ENCODE measurements around the gene PRDM1. TPM values are rescaled to one million over a fixed set of nuclear protein-coding genes. Genes with fewer than 3 reads are reported as not detected.

PRDM1 gene
- total and polyA plus RNA-seq, 10 donors, result 2.2 to 63.7 (median 42.3) TPM

- Histone ChIP-seq H3K36me3 (no peaks in the 10 kb centered on the region), H3K4me1 (no peaks in the 10 kb centered on the region), H3K9me3 (no peaks in the 10 kb centered on the region), H3K27ac (no peak overlapping the region), H3K27me3 (replicated peaks in 1 of 7) (no peaks in the 10 kb centered on the region), H3K4me3 (no peak overlapping the region)
- 50 to 63% (median 55%) methylated on average over 8 of the region's 8 CpGs for WGBS, 5 donors
- TF ChIP-seq CTCF (IDR thresholded peaks at IDR 0.05 in 8 of 11, conservative IDR thresholded peaks at IDR 0.05 in 3 of 11) (no peak), POLR2A (IDR thresholded peaks at IDR 0.05) (no peak), POLR2AphosphoS5 (IDR thresholded peaks at IDR 0.05) (no peak)
- DNase-seq, result no peak
- intact Hi-C loops (cut with DNase I; ENCODE audit: low total_unique reads), result no loop called here
Observed at GRCh38 chr6:106069478-106069877, 16.7 kb upstream of the PRDM1 start.

DNA sequence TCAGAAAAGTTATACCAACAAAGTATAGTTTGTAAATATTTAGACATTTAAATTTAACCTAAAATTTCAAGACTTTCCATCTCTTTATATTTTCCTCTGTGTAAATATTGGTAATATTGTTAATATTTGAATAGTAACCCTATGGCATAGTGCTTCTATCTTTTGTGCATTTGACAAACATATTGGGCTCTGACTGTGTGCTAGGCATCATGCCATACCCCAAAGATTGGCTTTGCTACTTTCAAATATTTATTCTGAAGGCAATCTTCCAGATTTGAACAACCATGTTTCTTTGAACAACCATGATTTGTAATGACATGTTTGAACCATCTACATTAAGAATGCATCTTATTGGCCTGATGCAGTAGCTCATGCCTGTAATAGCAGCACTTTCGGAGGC is 15.5 kb upstream of the PRDM1 start:
- Histone ChIP-seq H3K36me3 (no peaks in the 10 kb centered on the region), H3K27ac (no peak overlapping the region)
- intact Hi-C loops (cut with DNase I; ENCODE audit: low total_unique reads), result no loop called here

GRCh38 chr6:106072501-106073090 is 13.5 kb upstream of the PRDM1 start:
- Histone ChIP-seq H3K9me3 (no peaks in the 10 kb centered on the region), H3K36me3 (no peaks in the 10 kb centered on the region), H3K27ac (no peak overlapping the region), H3K4me3 (no peak overlapping the region), H3K27me3 (replicated peaks in 1 of 7) (no peaks in the 10 kb centered on the region), H3K4me1 (no peaks in the 10 kb centered on the region)
- WGBS, 5 donors, result 65 to 82% (median 76%) methylated on average over 8 of the region's 8 CpGs
- TF ChIP-seq POLR2AphosphoS5 (IDR thresholded peaks at IDR 0.05) (no peak), POLR2A (IDR thresholded peaks at IDR 0.05) (no peak), CTCF (IDR thresholded peaks at IDR 0.05 in 8 of 11, conservative IDR thresholded peaks at IDR 0.05 in 3 of 11) (no peak)
- no peak for DNase-seq
- intact Hi-C loops (cut with DNase I; ENCODE audit: low total_unique reads), result no loop called here

More for the DNA sequence above, 15.5 kb upstream of the PRDM1 start:
- 88 to 95% (median 91%) methylated on average over 1 of the region's 1 CpG for WGBS, 5 donors
- no peaks in the 10 kb centered on the region for H3K27me3 ChIP-seq (replicated peaks in 1 of 7)
- TF ChIP-seq CTCF (IDR thresholded peaks at IDR 0.05 in 8 of 11, conservative IDR thresholded peaks at IDR 0.05 in 3 of 11), result no peak
- TF ChIP-seq POLR2A (IDR thresholded peaks at IDR 0.05), result no peak
- no peak for TF ChIP-seq POLR2AphosphoS5 (IDR thresholded peaks at IDR 0.05)
- DNase-seq, result no peak
- H3K9me3 ChIP-seq, result no peaks in the 10 kb centered on the region
- H3K4me3 ChIP-seq, result no peak overlapping the region
- no peaks in the 10 kb centered on the region for H3K4me1 ChIP-seq

GRCh38 chr6:106074146-106074545 is 12.0 kb upstream of the PRDM1 start:
- TF ChIP-seq POLR2AphosphoS5 (IDR thresholded peaks at IDR 0.05), result no peak
- TF ChIP-seq CTCF (IDR thresholded peaks at IDR 0.05 in 8 of 11, conservative IDR thresholded peaks at IDR 0.05 in 3 of 11), result no peak
- no peak for TF ChIP-seq POLR2A (IDR thresholded peaks at IDR 0.05)
- 67 to 84% (median 77%) methylated on average over 3 of the region's 3 CpGs for WGBS, 5 donors
- Histone ChIP-seq H3K4me1 (no peaks in the 10 kb centered on the region), H3K36me3 (no peaks in the 10 kb centered on the region), H3K9me3 (no peaks in the 10 kb centered on the region), H3K4me3 (no peak overlapping the region), H3K27ac (no peak overlapping the region), H3K27me3 (replicated peaks in 1 of 7) (no peaks in the 10 kb centered on the region)
- intact Hi-C loops (cut with DNase I; ENCODE audit: low total_unique reads), result no loop called here
- no peak for DNase-seq
